GM04503 (cell line): Measurements from ENCODE around the gene CACNA1G.

Experiments
- DNase-seq: peaks from one replicate; pipeline ENCODE4 v3.0.0-alpha.2; 2012; ENCODE audit warnings: low read depth

CACNA1G gene

DNA sequence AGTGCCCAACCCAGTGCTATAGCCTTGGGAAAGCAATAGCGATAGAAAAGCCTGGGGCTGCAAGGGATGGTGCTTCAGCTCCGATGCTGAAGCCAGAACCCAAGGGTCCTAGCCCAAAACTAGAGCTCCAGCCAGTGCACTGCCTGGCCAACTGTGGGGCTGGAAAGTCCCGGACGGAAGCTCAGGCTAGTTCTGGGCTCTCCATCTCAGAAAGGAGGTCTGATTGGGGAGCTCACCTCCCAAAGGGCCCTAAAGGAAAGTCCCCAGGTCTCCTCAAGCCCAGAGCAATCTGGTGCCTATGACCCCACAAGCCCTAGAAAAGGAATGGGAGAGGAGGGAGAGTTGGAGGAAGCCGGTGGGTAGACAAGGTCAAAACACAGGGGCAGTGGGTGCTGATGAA lies 72.1 kb downstream of the CACNA1G start:
- DNase-seq: no peak

DNA sequence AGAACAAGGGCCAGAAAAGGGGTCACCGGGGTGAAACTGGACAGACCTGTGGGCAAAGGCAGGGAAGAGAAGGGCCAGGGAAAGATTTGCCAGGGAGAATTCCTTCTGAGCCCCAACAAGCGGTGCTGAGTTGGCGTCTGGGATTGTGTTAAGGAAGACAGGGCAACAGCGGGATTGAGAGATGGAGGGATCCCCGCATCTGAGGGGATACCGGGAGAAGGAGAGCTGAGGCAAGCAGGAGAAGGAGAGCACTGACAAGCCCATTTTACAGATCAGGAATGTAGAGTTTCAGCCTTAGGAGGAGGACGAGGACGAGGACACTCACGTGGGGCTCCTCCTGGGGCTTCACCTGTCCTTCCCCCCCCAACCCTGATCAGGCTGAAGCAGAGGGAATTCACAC lies 73.2 kb downstream of the CACNA1G start:
- no peak for DNase-seq

DNA sequence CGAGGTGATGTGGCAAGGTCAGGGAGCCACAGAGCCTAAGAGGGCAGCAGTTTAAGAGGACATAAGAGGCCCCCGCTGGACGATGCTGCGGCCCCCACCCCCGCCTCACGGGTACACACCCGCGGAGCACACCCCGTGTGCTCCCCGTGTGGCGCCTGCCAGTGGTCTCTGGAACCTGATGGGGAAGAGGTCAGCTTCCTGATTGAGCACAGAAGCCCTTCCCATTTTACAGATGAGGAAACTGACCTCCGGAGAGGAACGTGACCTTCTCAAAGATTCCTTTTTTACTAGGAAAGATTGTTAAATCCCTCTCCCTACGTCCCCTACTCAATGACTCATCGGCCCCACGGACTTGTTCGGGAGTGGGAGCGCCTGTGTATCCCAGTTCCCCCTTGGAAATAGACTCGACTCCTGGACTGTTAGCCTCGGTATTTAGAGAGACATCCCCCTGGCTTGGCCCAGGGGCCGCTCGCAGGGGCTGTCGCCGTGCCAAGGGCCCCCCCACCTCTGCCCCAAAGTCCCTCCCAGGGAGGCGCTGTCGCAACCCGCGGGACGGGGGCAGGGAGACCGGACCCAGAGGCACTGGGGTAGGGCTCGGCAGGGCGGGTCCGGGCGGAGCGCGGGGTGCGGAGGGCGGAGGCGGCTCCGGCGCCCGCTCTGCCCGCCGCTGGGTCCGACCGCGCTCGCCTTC lies 73.9 kb downstream of the CACNA1G start, which contains the start of gene ABCC3:
ABCC3 (plus strand) TSS at position 658 of the 691 bp plus-strand sequence. CDS start 56 bp downstream, outside the sequence.
- no peak for DNase-seq

DNA sequence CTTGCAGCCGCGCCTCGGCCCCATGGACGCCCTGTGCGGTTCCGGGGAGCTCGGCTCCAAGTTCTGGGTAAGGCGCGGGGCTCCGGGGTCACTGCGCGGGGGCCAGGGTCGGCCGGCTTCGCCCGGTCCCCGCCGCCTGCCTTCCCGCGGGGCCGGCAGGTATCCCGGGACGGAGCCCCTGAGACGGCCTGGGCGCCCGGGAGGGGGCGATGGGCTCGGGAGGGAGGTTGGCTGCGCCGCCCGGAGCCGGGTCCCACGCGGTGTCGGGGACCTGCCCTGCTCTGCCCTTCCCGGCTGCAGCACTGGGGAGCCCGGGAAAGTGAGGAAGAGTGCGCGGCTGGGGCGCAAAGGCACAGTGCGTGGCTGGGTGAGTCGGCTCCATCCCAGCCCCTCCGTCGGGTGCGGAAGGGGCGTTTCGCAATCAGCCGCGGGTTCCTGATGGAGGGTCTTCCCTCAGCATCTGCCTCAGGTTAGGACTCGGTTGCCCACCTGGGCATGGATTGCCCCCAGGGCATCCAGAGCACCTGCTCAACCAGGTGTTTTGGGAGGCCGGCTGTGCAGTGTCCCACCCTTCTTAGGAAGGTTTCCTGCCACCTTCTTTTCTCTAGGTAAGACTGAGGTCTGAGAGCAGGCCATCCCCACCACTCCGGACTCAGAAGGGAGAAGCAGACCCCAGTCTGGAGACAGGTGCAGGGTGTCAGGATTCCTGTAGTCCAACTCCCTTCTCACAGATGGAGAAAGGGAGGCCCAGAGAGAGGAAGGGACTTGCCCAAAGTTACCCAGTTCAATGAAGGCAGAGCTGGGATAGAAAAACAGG lies 74.6 kb downstream of the CACNA1G start:
- DNase-seq: no peak

DNA sequence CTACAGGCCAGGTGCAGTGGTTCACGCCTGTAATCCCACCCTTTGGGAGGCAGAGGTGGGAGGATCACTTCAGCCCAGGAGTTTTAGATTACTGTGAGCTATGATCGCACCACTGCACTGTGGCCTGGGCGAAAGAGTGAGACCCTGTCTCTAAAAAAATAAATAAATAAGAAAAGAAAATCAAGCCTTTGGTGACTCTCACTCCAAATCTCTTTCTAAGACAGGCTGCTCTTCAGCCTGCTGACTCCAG lies 75.1 kb downstream of the CACNA1G start:
- no peak for DNase-seq

DNA sequence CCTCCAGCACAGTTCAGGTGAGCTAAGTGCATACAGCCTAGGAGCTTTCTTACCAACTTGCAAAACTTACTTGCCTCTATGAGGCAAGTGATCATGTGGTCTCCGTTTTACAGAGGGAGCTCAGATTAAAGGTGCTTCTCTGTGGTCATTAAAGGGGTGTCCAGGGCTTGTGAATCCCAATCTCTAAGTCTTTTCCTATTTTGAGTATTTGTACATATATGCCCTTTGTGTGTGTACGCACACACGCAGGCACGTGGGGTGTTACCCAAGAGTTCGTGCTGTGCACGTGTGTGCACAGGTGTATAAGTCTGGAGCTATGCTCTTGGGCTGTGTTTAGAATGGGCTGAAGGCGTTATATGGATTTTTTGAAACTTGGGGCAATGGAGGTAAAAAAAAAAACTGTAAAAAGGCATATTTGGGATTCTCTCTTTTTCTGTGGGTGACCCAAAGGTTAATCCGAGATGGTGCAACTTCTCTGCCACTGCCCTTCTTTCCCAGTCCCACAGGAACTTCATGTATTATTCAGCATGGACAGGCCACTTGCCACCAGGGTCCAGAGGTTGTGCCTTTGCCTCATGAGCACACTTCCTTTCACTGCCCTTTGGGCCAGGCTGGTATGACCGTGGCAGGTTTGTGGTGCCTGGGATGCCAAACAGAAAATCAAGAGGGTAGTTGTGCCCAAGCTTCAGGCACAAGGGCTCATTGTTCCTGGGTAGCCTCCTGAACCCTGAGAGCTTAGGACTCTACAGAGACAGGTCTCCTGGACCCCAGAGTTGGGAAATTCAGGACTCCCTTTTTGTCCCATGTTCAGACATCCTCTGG lies 75.7 kb downstream of the CACNA1G start:
- no peak for DNase-seq

DNA sequence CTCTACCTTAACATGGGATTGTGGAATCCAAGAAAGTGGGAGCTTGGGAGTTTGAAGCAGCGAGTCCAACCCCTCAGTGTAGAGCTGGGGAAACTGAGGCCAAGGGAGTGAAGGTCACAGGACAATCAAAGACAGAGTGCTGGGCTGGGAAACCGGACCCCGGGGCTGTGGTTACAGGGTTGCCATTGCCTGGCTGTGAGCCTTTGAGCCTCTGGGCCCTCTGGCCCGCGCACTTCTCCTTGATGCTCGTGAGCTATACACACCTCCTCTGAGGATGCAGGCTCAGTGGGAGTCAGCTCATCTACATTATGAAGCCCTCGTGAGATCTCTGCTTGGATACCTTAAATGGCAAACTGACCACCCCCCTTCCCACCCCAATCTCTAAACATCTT lies 76.3 kb downstream of the CACNA1G start:
- DNase-seq: no peak

DNA sequence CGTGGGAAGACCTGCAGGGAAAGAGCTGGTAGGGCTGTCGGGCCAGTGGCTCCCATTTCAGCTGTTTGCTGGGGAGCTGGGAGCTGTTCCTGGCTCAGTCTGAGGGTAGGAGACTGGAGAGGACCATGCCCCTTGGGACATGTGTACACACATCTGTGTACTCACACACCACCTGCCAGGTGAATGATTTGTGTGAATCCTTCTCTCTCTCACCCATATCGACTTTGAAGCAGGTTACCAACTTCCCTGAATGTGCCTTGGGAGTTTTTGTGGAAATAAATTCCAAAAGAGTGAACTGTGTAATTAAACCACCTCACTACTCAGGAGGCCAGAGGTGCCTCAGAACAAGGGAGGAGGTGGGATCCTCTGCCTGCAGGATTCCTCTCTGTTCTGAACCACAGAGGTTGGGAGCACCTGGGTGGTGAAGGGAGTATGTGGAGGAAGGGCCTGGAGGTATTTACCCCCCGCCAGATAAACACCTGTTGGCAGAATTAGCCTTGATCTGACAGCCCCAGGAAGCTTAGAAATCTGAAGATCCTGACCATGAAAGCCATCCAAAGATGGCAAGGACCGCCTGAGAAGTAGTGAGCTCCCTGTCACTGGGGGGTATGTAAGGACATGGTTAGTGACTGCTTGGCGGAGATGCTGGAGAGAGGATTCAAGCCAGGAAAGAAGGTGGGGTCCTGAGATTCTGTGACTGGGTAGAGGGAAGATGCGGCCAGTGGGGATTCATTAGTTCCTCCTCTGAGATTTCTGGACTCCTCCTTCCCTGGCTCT lies 77.5 kb downstream of the CACNA1G start:
- no peak for DNase-seq

DNA sequence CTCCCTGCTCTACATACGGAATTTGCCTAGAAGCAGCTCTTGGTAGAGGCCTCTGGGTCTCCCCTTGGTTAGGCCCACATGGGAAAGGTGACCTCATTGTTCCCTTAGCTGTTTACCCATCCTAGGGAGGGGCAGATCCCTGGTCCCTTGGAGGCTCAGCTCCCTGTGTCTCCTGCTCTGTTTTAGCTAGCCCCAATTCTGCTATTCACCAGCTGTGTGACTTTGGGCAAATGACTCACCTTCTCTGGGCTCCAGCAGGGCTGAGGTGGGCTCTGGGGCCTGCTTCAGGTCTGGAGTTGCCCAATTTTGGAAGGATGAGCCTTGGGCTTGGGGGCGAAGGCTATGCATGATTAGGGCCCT lies 78.1 kb downstream of the CACNA1G start:
- no peak for DNase-seq

DNA sequence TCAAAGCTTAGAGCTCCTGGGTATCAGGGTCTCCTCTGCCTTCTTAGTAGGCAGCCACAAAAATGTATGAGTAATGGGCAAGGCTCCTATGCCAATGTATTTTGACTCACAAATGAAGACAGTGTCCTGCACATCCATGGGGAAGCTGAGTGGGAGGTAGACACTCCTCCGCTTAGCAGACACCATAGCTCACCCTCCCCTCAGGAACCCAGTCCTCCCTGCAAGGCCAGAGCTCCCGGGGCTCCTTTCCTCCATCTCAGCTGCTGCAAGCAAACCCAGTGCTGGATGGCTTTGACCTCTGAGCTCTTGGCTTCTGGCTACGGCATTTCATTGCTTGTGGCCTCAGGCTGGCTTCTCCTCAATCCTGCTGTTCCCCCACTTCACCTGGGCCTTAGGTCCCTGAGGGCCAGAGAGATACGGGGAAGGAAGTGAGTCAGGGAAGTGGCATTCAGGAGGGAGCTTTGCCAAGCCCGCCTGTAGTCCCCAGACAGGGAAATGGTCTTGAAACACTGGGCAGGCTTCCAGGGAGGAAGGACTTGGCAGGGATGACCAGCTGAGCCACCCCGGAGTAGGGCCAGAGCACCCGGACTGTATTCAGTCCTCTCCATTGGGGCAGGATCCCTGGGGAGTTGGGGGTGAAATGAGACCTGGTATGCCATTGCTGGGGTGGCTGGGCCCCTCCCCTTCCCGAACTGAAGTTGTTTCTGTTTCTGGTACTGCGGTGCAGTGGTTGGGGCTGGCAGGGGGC lies 78.6 kb downstream of the CACNA1G start:
- peak; percentile 92 for DNase-seq

DNA sequence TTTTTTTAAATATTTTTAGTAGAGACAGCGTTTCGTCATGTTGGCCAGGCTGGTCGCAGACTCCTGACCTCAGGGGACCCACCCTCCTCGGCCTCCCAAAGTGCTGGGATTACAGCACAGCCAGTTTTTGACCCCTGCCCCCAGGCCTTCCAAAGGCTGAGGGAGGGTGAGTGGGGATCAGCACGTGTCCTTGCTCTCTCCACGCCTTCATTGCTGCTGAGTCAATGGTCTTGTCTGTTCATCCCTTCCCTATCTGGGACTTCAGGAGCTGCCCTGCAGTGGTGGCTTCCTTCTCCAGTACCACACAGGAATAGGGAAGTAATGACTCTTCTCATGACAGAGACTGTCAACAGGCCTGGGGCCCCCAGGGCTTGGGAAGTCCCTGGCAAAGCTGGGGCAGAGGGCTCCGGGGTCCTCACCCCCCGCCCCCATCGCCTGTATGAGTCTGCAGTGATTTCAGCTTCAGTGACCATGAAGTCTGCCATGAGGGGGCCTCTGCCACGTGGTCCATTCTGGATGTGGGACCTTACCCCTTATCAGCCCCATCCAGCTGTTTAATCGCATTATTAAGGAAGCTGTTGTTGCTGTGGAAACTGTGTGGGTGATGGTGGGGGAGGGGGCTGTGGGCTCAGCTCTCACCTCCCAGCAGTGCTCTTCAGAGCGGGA lies 80.3 kb downstream of the CACNA1G start:
- no peak for DNase-seq

DNA sequence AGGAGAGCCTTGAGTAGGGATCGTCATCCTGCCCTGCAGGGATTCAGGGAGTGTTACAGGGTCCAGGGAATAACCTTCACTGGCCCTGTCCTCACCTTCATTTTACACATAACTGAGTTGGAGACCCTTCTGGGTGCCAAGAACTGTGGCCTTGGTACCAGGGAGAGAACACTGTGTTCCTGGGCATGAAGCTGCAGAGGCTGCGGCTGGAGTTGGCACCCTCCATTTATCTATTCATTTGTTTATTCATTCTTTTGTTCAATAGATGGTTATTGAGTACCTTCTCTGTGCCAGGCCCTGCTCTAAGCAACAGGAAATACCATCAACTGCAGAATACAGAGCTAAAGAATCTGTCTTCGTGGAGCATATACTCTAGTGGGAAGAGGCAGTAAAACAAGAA lies 80.8 kb downstream of the CACNA1G start:
- no peak for DNase-seq

DNA sequence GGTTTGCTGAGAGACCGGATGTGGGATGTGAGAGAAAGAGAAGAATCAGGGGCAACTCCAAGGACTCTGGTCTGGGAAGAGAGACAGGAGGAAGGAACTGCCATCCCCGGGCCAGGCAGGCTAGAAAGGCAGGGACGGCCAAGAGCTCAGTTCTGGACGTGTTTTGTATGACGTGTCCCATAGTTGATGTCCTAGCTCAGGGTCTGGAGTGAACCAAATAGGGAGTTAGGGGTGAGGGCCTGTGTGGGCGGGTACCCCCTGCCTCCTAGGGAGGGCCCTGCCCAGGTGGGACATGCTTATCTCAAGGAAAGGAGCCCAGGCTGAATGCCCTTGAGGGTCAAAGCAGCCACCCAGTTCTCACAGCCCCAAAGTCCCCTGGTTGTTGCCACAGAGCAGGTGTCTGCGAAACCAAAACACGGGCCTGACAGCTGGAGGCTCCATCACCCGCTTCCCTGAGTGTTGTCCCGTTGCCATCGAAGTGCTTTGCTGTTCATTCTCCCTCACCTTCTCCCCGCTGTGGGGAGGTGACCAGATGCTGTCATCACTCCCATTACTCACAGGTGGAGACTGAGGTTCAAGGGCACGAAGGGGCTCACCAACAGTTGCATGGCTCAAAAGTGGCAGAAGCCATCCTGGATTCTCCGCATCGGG lies 81.7 kb downstream of the CACNA1G start:
- no peak for DNase-seq

DNA sequence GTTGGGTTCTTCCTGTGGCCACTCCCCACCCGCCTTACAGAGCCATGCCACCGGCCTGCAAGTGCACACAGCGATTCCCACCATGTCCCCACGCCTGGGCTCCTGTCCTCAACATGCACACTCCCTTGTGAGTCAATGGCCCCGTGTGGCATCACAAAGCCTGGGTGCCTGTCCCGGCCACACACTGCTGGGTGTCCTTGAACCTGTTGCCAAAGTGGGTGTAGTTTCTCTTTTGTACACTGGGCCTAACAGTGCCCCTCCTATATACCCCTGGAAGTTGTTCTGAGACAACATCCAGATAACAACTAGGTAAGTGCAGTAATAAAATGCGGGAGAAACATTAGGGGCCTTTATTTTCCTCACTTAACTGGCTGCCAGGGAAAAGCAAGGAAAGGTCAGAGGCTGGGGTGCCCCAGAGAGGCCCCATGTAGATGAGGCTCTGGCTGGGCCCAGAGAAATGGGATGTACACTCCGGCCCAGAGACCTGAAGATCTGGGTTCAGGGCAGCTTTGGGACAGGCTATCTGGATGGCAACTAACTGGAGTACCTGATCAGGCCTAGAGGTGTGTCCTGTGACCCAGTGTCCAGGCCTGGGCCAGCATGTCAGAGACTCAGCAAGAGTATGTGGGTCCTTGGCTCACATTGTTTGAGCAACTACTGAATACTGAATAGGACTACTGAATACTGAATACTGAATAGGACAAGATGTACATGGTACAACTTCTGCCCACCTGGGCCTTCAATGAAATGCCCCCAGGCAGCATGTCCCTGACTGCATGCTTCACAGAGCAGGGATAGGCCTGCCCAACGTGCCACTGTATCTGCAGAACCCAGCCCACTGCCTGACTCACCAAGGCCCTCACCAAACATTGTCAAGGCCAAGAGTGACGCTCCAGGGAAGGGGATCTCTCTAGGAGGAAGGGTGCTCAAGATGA lies 82.5 kb downstream of the CACNA1G start:
- no peak for DNase-seq

DNA sequence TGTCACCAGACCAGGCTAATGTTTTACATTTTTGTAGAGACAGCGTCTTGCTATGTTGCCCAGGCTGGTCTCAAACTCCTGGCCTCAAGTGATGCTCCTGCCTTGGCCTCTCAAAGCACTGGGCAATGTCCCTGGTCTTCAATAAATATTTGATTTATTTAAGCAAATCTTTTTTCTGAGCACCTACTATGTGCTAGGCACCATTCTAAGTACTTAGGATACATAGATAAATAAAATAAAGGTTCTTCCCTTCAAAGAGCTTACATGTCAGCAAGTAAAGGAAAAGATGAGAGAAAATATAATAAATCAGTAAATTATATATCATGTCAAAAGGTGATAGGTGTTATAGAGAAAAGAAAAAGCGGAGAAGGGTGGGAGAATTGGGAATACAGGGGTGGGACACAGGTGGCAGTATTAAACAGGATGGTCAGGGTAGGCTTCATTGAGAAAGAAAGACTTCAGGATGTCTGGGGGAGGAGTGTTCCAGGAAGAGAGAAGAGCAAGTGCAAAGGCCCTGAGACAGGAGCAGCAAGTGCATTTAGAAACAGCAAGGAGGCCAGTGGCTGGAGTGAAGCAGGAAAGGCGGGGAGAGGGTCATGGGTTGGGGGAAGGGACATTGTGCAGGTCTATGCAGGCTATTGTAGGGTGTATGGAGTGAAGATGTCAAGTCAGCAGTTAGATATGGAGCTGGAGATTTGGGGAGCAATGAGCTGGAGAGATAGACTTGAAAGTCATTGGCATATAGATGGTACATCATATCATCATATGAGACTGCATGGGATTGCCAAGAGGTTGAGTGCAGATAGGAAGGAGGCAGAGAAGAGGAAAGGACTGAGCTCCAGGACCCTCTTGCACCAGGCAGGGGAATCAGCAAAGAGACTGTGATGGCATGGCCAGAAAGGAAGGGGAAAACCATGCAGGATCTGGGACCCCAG lies 85.5 kb downstream of the CACNA1G start:
- DNase-seq: no peak

DNA sequence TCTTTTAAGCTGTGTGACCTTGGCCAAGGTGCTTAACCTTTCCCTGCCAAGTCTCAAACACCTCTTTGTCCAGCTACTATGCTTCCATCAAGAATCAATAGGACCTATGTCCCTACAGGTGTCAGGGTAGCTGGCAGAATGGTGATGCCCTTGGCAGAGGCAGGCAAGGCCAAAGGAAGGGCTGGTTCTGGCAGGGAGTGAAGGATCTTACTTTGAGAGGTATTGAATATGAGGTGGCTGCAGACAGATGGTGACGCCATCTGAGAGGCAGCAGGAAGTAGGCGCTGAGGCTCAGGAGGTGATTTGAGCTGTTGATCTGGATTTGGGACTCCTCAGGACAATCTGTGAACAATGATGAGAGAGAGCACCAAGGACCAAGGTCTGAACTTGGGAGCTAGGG lies 86.7 kb downstream of the CACNA1G start:
- no peak for DNase-seq

DNA sequence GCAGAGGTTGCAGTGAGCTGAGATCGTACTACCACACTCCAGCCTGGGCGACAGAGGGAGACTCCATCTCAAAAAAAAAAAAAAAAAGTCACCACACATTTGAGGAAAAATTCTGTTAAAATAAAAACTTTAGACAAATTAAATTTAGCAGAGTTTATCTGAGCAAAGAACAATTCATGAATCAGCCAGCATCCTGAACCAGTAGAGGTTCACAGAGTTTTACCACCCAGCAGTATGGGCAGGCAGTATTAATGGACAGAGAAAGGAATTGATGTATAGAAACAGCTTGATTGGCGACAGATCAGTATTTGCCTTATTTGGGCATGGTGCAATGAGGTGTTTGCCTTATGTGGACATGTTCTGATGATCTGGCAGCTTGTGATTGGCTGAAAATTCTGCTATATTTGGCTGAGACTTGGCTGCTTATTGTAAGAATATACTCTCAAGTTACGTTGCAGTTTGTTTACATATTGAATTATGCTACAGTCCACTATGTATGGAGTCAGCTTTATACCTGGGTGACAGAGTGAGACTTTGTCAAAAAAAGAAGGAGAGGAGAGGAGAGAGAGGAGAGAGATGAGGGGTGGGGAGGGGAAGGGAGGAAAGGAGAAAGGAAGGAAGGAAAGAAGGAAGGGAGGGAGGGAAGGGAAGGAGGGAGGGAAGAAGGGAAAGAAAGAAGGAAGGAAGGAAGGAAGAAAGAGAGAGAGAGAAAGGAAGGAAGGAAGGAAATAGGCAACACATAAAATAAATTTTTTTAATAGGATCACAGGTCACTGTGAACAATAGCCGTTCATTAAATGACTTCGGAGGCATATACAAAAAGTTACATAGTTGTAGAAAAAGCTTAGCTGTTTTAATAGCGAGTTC lies 88.8 kb downstream of the CACNA1G start:
- DNase-seq: no peak
